Measurements from ENCODE around the gene KIF3B.
"Not testable (repeated sequence)": the region's sequence is repeated elsewhere in the genome, so short reads cannot be mapped to it uniquely, and the experiment has no call there.

KIF3B gene

GRCh38 chr20:32339116-32339515, 61.7 kb downstream of the KIF3B start:
- 78 to 90% methylated on average over 2 of the region's 2 CpGs for WGBS, 2 experiments
- Histone ChIP-seq H3K9me3 (ENCODE audit: control insufficient read depth, low read length) (no peaks in the 10 kb centered on the region), H3K36me3 (ENCODE audit: control insufficient read depth, insufficient read depth, low read length) (no peaks in the 10 kb centered on the region), H3K4me3 (ENCODE audit: insufficient read depth, low read depth, low read length) (no peak overlapping the region), H3K27ac (ENCODE audit: insufficient read depth, low read depth, low read length, poor library complexity, severe bottlenecking) (no peak overlapping the region), H3K4me1 (ENCODE audit: control insufficient read depth, insufficient read depth, low read length) (no peaks in the 10 kb centered on the region), H3K27me3 (ENCODE audit: control insufficient read depth, insufficient read depth, low read length, poor library complexity, severe bottlenecking) (no peaks in the 10 kb centered on the region)

GRCh38 chr20:32341053-32341452, 63.6 kb downstream of the KIF3B start:
- H3K27ac ChIP-seq (ENCODE audit: insufficient read depth, low read depth, low read length, poor library complexity, severe bottlenecking); H3K36me3 ChIP-seq (ENCODE audit: control insufficient read depth, insufficient read depth, low read length): not testable (repeated sequence)
- 86 to 96% methylated on average over 1 to 2 of the region's 2 CpGs for WGBS, 2 experiments

GRCh38 chr20:32343439-32343838, 66.0 kb downstream of the KIF3B start:
- H3K9me3 ChIP-seq (ENCODE audit: control insufficient read depth, low read length), result no peaks in the 10 kb centered on the region
- no peak overlapping the region for H3K27ac ChIP-seq (ENCODE audit: insufficient read depth, low read depth, low read length, poor library complexity, severe bottlenecking)
- H3K4me3 ChIP-seq (ENCODE audit: insufficient read depth, low read depth, low read length), result no peak overlapping the region
- H3K4me1 ChIP-seq (ENCODE audit: control insufficient read depth, insufficient read depth, low read length), result peaks cover 10% of the 10 kb centered on the region
- 96 to 97% methylated on average over 3 of the region's 3 CpGs for whole genome bisulfite sequencing, 2 experiments
- no peaks in the 10 kb centered on the region for H3K27me3 ChIP-seq (ENCODE audit: control insufficient read depth, insufficient read depth, low read length, poor library complexity, severe bottlenecking)
- H3K36me3 ChIP-seq (ENCODE audit: control insufficient read depth, insufficient read depth, low read length), result no peaks in the 10 kb centered on the region

More at GRCh38 chr20:32341053-32341452, 63.6 kb downstream of the KIF3B start:
- H3K4me1 ChIP-seq (ENCODE audit: control insufficient read depth, insufficient read depth, low read length), result peaks cover 10% of the 10 kb centered on the region
- not testable (repeated sequence) for H3K4me3 ChIP-seq (ENCODE audit: insufficient read depth, low read depth, low read length); H3K27me3 ChIP-seq (ENCODE audit: control insufficient read depth, insufficient read depth, low read length, poor library complexity, severe bottlenecking); H3K9me3 ChIP-seq (ENCODE audit: control insufficient read depth, low read length)

- H3K27ac ChIP-seq (ENCODE audit: insufficient read depth, low read depth, low read length, poor library complexity, severe bottlenecking), result peak overlapping the region; percentile 68
- 39 to 43% methylated on average over 7 of the region's 7 CpGs for WGBS, 2 experiments
Measured at GRCh38 chr20:32344835-32345506, 67.5 kb downstream of the KIF3B start.

GRCh38 chr20:32348207-32348606, 70.8 kb downstream of the KIF3B start:
- WGBS, 2 experiments, result 94 to 97% methylated on average over 3 of the region's 3 CpGs
- Histone ChIP-seq H3K4me1 (ENCODE audit: control insufficient read depth, insufficient read depth, low read length) (peaks cover 10% of the 10 kb centered on the region), H3K27me3 (ENCODE audit: control insufficient read depth, insufficient read depth, low read length, poor library complexity, severe bottlenecking) (no peaks in the 10 kb centered on the region), H3K9me3 (ENCODE audit: control insufficient read depth, low read length) (no peaks in the 10 kb centered on the region), H3K4me3 (ENCODE audit: insufficient read depth, low read depth, low read length) (no peak overlapping the region), H3K36me3 (ENCODE audit: control insufficient read depth, insufficient read depth, low read length) (no peaks in the 10 kb centered on the region), H3K27ac (ENCODE audit: insufficient read depth, low read depth, low read length, poor library complexity, severe bottlenecking) (no peak overlapping the region)

More at GRCh38 chr20:32344835-32345506, 67.5 kb downstream of the KIF3B start:
- Histone ChIP-seq H3K4me1 (ENCODE audit: control insufficient read depth, insufficient read depth, low read length) (peaks cover 10% of the 10 kb centered on the region), H3K27me3 (ENCODE audit: control insufficient read depth, insufficient read depth, low read length, poor library complexity, severe bottlenecking) (no peaks in the 10 kb centered on the region), H3K9me3 (ENCODE audit: control insufficient read depth, low read length) (no peaks in the 10 kb centered on the region), H3K36me3 (ENCODE audit: control insufficient read depth, insufficient read depth, low read length) (no peaks in the 10 kb centered on the region), H3K4me3 (ENCODE audit: insufficient read depth, low read depth, low read length) (no peak overlapping the region)

- Histone ChIP-seq H3K27ac (ENCODE audit: insufficient read depth, low read depth, low read length, poor library complexity, severe bottlenecking) (no peak overlapping the region), H3K27me3 (ENCODE audit: control insufficient read depth, insufficient read depth, low read length, poor library complexity, severe bottlenecking) (no peaks in the 10 kb centered on the region), H3K4me3 (ENCODE audit: insufficient read depth, low read depth, low read length) (no peak overlapping the region), H3K4me1 (ENCODE audit: control insufficient read depth, insufficient read depth, low read length) (peaks cover 1% of the 10 kb centered on the region), H3K36me3 (ENCODE audit: control insufficient read depth, insufficient read depth, low read length) (no peaks in the 10 kb centered on the region), H3K9me3 (ENCODE audit: control insufficient read depth, low read length) (no peaks in the 10 kb centered on the region)
- WGBS, 2 experiments, result 83 to 91% methylated on average over 3 of the region's 3 CpGs
Measured at GRCh38 chr20:32350421-32350820, 73.0 kb downstream of the KIF3B start.

- Histone ChIP-seq H3K4me1 (ENCODE audit: control insufficient read depth, insufficient read depth, low read length) (no peaks in the 10 kb centered on the region), H3K4me3 (ENCODE audit: insufficient read depth, low read depth, low read length) (no peak overlapping the region), H3K27me3 (ENCODE audit: control insufficient read depth, insufficient read depth, low read length, poor library complexity, severe bottlenecking) (no peaks in the 10 kb centered on the region), H3K27ac (ENCODE audit: insufficient read depth, low read depth, low read length, poor library complexity, severe bottlenecking) (no peak overlapping the region), H3K36me3 (ENCODE audit: control insufficient read depth, insufficient read depth, low read length) (no peaks in the 10 kb centered on the region), H3K9me3 (ENCODE audit: control insufficient read depth, low read length) (no peaks in the 10 kb centered on the region)
- WGBS, 2 experiments, result 89 to 90% methylated on average over 2 to 3 of the region's 3 CpGs
Measured at GRCh38 chr20:32352121-32352720, 74.8 kb downstream of the KIF3B start.

GRCh38 chr20:32353848-32354496, 76.5 kb downstream of the KIF3B start:
- H3K27ac ChIP-seq (ENCODE audit: insufficient read depth, low read depth, low read length, poor library complexity, severe bottlenecking), result no peak overlapping the region
- H3K9me3 ChIP-seq (ENCODE audit: control insufficient read depth, low read length), result no peaks in the 10 kb centered on the region
- 86% methylated on average over 6 of the region's 6 CpGs for whole genome bisulfite sequencing, 2 experiments
- H3K27me3 ChIP-seq (ENCODE audit: control insufficient read depth, insufficient read depth, low read length, poor library complexity, severe bottlenecking), result no peaks in the 10 kb centered on the region
- H3K4me1 ChIP-seq (ENCODE audit: control insufficient read depth, insufficient read depth, low read length), result no peaks in the 10 kb centered on the region
- no peaks in the 10 kb centered on the region for H3K36me3 ChIP-seq (ENCODE audit: control insufficient read depth, insufficient read depth, low read length)
- no peak overlapping the region for H3K4me3 ChIP-seq (ENCODE audit: insufficient read depth, low read depth, low read length)

GRCh38 chr20:32354592-32355416, 77.4 kb downstream of the KIF3B start:
- no peaks in the 10 kb centered on the region for H3K4me1 ChIP-seq (ENCODE audit: control insufficient read depth, insufficient read depth, low read length)
- no peaks in the 10 kb centered on the region for H3K27me3 ChIP-seq (ENCODE audit: control insufficient read depth, insufficient read depth, low read length, poor library complexity, severe bottlenecking)
- H3K9me3 ChIP-seq (ENCODE audit: control insufficient read depth, low read length), result no peaks in the 10 kb centered on the region
- no peaks in the 10 kb centered on the region for H3K36me3 ChIP-seq (ENCODE audit: control insufficient read depth, insufficient read depth, low read length)
- H3K27ac ChIP-seq (ENCODE audit: insufficient read depth, low read depth, low read length, poor library complexity, severe bottlenecking), result no peak overlapping the region
- no peak overlapping the region for H3K4me3 ChIP-seq (ENCODE audit: insufficient read depth, low read depth, low read length)
- 82 to 87% methylated on average over 2 of the region's 2 CpGs for WGBS, 2 experiments

- H3K27me3 ChIP-seq (ENCODE audit: control insufficient read depth, insufficient read depth, low read length, poor library complexity, severe bottlenecking), result no peaks in the 10 kb centered on the region
- H3K4me1 ChIP-seq (ENCODE audit: control insufficient read depth, insufficient read depth, low read length), result no peaks in the 10 kb centered on the region
- no peaks in the 10 kb centered on the region for H3K36me3 ChIP-seq (ENCODE audit: control insufficient read depth, insufficient read depth, low read length)
- 94 to 96% methylated on average over 6 of the region's 6 CpGs for WGBS, 2 experiments
- H3K4me3 ChIP-seq (ENCODE audit: insufficient read depth, low read depth, low read length), result no peak overlapping the region
- no peak overlapping the region for H3K27ac ChIP-seq (ENCODE audit: insufficient read depth, low read depth, low read length, poor library complexity, severe bottlenecking)
- H3K9me3 ChIP-seq (ENCODE audit: control insufficient read depth, low read length), result no peaks in the 10 kb centered on the region
Measured at GRCh38 chr20:32355417-32355841, 78.0 kb downstream of the KIF3B start.

All from ectodermal cell (in vitro differentiated cells).